Measurements from ENCODE around the gene PARP12.

PARP12 gene

DNA sequence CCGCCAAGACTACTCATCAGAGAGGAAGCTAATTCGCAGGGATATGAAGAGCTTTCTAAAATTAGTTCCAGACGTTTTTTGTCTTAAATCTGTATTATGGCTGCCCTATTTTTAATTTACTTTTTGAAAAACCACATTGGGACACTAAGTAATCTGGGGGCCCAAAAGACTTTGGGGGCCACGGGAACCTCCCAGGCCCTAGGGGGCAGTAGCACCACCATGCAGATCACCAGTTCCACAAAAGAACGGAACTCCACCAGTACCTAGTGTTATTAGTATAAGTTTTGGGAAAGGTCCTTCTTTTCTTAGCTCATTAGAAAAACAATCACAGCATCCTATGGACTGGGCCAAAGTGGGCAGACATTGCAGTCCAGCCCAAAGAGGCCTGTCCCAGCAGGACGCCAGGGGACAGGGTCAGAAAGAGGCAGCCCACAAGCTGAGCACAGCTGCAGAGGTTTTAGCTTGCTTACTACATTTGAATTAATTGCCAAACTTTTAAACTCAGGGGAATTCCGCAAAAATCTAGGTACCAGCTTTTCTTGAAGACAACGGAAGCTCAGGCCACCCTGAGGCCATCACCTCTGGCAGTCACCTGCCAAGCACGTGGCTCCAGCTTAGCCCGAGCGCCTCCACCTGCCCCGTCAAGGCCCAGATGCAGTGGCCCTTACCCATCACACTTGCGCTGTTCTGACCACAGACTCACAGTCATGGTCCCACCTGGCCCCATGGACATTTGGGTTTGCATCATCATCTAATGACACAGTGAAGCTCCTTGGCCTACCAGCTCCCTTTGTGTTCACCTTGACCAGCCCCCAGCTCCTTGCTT lies 74.8 kb downstream of the PARP12 start:
- Histone ChIP-seq H3K79me2 (ENCODE audit: insufficient read depth, low read length) (no peaks in the 10 kb centered on the region), H3K27ac (ENCODE audit: low read depth, low read length, poor library complexity, severe bottlenecking) (no peak overlapping the region), H4K20me1 (ENCODE audit: insufficient read depth, low read length) (no peaks in the 10 kb centered on the region), H3K27me3 (ENCODE audit: insufficient read depth, low read length) (peaks cover 14% of the 10 kb centered on the region; the same call in 1 of the 2 replicates), H3K4me2 (ENCODE audit: low read length) (no peak overlapping the region), H3K4me3 (ENCODE audit: low read depth, low read length, poor library complexity, severe bottlenecking) (no peak overlapping the region), H3K9me2 (ENCODE audit: low read depth, low read length) (no peaks in the 10 kb centered on the region), H3K36me3 (ENCODE audit: insufficient read depth, low read length) (no peaks in the 10 kb centered on the region), H3K4me1 (ENCODE audit: insufficient read depth, low read length, severe bottlenecking) (no peaks in the 10 kb centered on the region), H3F3A (ENCODE audit: insufficient read depth, low read length) (no peaks in the 10 kb centered on the region), H2AFZ (ENCODE audit: low read length) (no peak overlapping the region), H3K9me3 (ENCODE audit: low read length) (no peaks in the 10 kb centered on the region), H3K9ac (ENCODE audit: low read length) (no peak overlapping the region)
- TF ChIP-seq, protein P1, sequence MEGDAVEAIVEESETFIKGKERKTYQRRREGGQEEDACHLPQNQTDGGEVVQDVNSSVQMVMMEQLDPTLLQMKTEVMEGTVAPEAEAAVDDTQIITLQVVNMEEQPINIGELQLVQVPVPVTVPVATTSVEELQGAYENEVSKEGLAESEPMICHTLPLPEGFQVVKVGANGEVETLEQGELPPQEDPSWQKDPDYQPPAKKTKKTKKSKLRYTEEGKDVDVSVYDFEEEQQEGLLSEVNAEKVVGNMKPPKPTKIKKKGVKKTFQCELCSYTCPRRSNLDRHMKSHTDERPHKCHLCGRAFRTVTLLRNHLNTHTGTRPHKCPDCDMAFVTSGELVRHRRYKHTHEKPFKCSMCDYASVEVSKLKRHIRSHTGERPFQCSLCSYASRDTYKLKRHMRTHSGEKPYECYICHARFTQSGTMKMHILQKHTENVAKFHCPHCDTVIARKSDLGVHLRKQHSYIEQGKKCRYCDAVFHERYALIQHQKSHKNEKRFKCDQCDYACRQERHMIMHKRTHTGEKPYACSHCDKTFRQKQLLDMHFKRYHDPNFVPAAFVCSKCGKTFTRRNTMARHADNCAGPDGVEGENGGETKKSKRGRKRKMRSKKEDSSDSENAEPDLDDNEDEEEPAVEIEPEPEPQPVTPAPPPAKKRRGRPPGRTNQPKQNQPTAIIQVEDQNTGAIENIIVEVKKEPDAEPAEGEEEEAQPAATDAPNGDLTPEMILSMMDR (IDR thresholded peaks at IDR 0.05; ENCODE audit: low read length) = peak; percentile 42; the same call in 1 of the 2 replicates
- TF ChIP-seq EZH2 (IDR thresholded peaks at IDR 0.05; ENCODE audit: borderline replicate concordance, low read length) = no peak

DNA sequence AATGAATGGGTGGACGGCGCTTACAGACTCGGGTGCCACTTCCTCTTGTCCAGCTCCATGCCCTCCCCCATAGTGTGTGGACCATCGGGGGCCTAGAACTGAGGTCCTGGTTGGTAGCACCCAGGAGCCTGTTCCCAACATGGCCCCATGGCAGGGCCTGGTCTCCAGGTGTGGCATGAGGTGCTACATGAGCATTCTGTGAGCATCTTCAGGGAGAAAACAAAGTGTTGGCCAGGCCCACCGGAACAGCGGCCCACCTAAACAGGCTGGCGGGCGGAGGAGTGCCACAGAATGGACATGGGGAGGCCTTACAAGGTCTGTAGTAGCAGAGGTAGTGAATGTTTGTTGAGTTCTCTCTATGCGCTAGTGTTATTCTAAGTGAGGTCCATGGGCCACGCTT lies 76.9 kb downstream of the PARP12 start:
- H3K27me3 ChIP-seq (ENCODE audit: insufficient read depth, low read length) = peaks cover 7% of the 10 kb centered on the region; the same call in 1 of the 2 replicates

DNA sequence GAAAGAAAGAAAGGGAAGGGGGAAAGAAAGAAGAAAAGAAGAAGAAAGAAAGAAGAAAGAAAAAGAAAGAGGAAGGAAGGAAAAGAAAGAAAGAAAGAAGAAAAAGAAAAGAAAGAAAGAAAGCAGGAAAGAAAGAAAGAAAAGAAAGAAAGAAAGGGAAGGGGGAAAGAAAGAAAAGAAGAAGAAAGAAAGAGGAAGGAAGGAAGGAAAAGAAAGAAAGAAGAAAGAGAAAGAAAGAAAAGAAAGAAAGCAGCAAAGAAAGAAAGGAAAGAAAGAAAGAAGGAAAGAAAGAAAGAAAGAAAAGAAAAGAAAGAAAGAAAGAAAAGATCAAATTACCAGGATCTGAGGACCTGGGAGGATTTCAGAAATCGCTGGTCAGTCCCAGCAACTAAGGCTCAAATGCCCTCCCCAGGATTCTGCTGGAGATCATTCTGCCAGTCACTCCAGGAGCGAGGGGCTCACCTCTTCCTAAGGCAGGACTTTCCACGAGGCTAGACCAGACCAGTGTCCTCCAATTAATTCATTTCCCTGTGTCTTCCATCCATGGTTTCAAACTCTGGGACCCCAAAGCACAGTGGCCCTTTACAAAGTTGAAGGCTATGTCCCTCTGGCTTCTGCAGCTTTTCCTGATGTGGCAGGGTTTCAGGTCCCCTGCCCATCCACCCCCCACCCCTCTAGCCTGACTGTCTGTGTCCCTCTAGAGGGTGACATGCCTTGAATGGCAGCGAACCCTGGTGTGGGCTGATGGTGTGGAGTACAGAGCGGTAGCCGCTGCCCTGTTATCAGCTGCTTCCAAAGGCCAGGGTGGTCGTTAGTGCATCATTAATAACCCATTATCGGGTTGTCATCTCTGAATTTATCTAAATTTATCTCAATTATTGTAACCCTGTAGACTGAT lies 77.9 kb downstream of the PARP12 start:
- Histone ChIP-seq H3K4me1 (ENCODE audit: insufficient read depth, low read length, severe bottlenecking) (no peaks in the 10 kb centered on the region), H3K9me3 (ENCODE audit: low read length) (no peaks in the 10 kb centered on the region), H3K36me3 (ENCODE audit: insufficient read depth, low read length) (no peaks in the 10 kb centered on the region), H3K79me2 (ENCODE audit: insufficient read depth, low read length) (no peaks in the 10 kb centered on the region), H3K4me3 (ENCODE audit: low read depth, low read length, poor library complexity, severe bottlenecking) (no peak overlapping the region), H3K9ac (ENCODE audit: low read length) (no peak overlapping the region), H4K20me1 (ENCODE audit: insufficient read depth, low read length) (no peaks in the 10 kb centered on the region), H2AFZ (ENCODE audit: low read length) (no peak overlapping the region), H3K9me2 (ENCODE audit: low read depth, low read length) (no peaks in the 10 kb centered on the region), H3K27me3 (ENCODE audit: insufficient read depth, low read length) (peaks cover 7% of the 10 kb centered on the region; the same call in 1 of the 2 replicates), H3K27ac (ENCODE audit: low read depth, low read length, poor library complexity, severe bottlenecking) (no peak overlapping the region), H3F3A (ENCODE audit: insufficient read depth, low read length) (no peaks in the 10 kb centered on the region), H3K4me2 (ENCODE audit: low read length) (no peak overlapping the region)
- TF ChIP-seq EZH2 (IDR thresholded peaks at IDR 0.05; ENCODE audit: borderline replicate concordance, low read length) = no peak
- TF ChIP-seq, protein P1 (IDR thresholded peaks at IDR 0.05; ENCODE audit: low read length) = no peak

More for the DNA sequence above, 76.9 kb downstream of the PARP12 start:
- Histone ChIP-seq H3K79me2 (ENCODE audit: insufficient read depth, low read length) (no peaks in the 10 kb centered on the region), H3K27ac (ENCODE audit: low read depth, low read length, poor library complexity, severe bottlenecking) (no peak overlapping the region), H2AFZ (ENCODE audit: low read length) (no peak overlapping the region), H3K9me3 (ENCODE audit: low read length) (no peaks in the 10 kb centered on the region), H4K20me1 (ENCODE audit: insufficient read depth, low read length) (no peaks in the 10 kb centered on the region), H3K36me3 (ENCODE audit: insufficient read depth, low read length) (no peaks in the 10 kb centered on the region), H3K9ac (ENCODE audit: low read length) (no peak overlapping the region), H3K4me3 (ENCODE audit: low read depth, low read length, poor library complexity, severe bottlenecking) (no peak overlapping the region), H3K4me1 (ENCODE audit: insufficient read depth, low read length, severe bottlenecking) (no peaks in the 10 kb centered on the region), H3K9me2 (ENCODE audit: low read depth, low read length) (no peaks in the 10 kb centered on the region), H3K4me2 (ENCODE audit: low read length) (no peak overlapping the region), H3F3A (ENCODE audit: insufficient read depth, low read length) (no peaks in the 10 kb centered on the region)
- TF ChIP-seq, protein P1 (IDR thresholded peaks at IDR 0.05; ENCODE audit: low read length) = no peak
- TF ChIP-seq EZH2 (IDR thresholded peaks at IDR 0.05; ENCODE audit: borderline replicate concordance, low read length) = no peak
